ENCODE measurements around the gene ST6GAL2.

The ST6GAL2 gene

GRCh38 chr2:106816974-106817373 lies 69.0 kb downstream of the ST6GAL2 start:
- no peak for DNase-seq

GRCh38 chr2:106812841-106813240 lies 73.1 kb downstream of the ST6GAL2 start:
- DNase-seq, result no peak

GRCh38 chr2:106812383-106812782 lies 73.6 kb downstream of the ST6GAL2 start:
- DNase-seq, result no peak

GRCh38 chr2:106805716-106806115 lies 80.3 kb downstream of the ST6GAL2 start:
- DNase-seq, result no peak

GRCh38 chr2:106804161-106804560 lies 81.8 kb downstream of the ST6GAL2 start:
- DNase-seq, result no peak

- DNase-seq, result no peak
These were observed 84.9 kb downstream of the ST6GAL2 start for GRCh38 chr2:106800976-106801655.

GRCh38 chr2:106800180-106800579 lies 85.8 kb downstream of the ST6GAL2 start:
- DNase-seq, result no peak

GRCh38 chr2:106798826-106799552 lies 87.0 kb downstream of the ST6GAL2 start:
- no peak for DNase-seq

- no peak for DNase-seq
These were observed 88.5 kb downstream of the ST6GAL2 start for GRCh38 chr2:106797494-106797893.

- DNase-seq, result no peak
These were observed 93.3 kb downstream of the ST6GAL2 start for GRCh38 chr2:106792671-106793070.

- DNase-seq, result no peak
These were observed 96.8 kb downstream of the ST6GAL2 start for GRCh38 chr2:106789185-106789584.

GRCh38 chr2:106782681-106783080 lies 103.3 kb downstream of the ST6GAL2 start:
- no peak for DNase-seq

- DNase-seq, result no peak
These were observed 104.8 kb downstream of the ST6GAL2 start for GRCh38 chr2:106781196-106781595.

GRCh38 chr2:106771811-106772210 lies 114.2 kb downstream of the ST6GAL2 start:
- no peak for DNase-seq

GRCh38 chr2:106770986-106771385 lies 115.0 kb downstream of the ST6GAL2 start:
- DNase-seq, result no peak

GRCh38 chr2:106764614-106765013 lies 121.4 kb downstream of the ST6GAL2 start:
- DNase-seq, result no peak

- no peak for DNase-seq
These were observed 126.0 kb downstream of the ST6GAL2 start for GRCh38 chr2:106759966-106760365.

- no peak for DNase-seq
These were observed 127.0 kb downstream of the ST6GAL2 start for GRCh38 chr2:106758901-106759497.
